NCI-H526 treated with DMSO at 0.1 percent for 48 hours (cell line): ENCODE data around the gene RALGPS2.

ENCODE experiments used
- DNase-seq: peaks from one replicate; lab custom pipeline; 2025; lab: John Stamatoyannopoulos, UW

Gene RALGPS2

DNA sequence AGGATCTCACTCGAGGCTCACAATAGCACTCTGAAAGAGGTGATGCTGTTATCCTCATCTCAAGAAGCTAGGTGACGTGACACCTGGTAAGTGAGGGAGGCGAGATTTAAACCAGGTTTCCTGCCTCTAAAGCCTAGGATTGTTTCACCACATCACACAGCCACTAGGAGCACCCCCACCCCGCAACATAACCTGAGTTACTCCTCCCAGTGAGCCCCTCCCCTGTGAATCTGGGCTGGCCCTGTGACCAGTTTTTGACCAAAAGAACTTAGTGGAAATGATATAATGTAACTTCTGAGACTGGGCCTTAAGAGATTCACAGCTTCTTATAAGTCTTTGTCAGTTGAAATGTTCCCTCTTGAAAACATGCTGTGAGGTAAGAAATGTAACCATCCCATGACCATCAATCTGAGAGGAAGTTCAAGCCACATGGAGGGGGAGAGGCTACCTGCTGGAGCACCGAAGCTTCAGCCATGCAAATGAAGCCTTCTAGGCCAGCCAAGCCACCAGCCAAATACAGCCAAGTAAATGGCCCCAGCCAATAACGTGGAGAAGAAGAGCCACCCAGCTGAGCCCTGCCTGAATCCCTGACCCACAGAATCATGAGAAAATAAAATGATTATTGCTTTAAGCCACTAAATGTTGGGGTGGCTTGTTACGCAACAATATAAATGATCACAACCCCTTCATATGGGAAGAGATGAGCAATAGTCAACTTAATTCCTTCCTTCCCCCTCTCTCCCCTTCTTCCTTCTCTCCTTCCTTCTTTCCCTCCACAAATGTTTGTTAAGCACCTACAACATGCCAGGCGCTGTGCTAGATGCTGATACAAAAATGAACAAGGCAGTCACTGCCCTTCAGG is 239.7 kb downstream of the RALGPS2 start:
- DNase-seq, result no peak

- no peak for DNase-seq
Observed at GRCh38 chr1:178966312-178966711, 241.3 kb downstream of the RALGPS2 start.

- no peak for DNase-seq
Observed at GRCh38 chr1:178969226-178969987, 244.4 kb downstream of the RALGPS2 start.

DNA sequence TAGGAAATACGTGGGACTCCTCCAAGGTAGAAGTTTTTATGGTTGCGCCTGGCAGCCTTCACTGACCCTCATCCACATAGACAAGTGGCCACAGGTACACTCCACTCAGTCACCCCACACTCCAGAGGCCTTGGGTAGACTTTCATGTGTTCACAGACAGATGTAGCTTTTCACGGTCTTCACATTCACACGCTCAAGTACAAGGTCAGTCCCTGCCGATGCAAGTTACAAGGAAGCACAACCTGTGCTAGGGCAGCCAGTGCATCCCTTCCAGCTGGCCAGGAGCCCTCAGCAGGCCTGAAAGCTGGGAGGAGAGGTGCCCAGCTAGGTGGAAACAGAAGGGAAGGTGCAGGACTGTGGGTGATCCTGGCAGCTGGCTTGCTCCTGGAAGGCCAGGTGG is 245.1 kb downstream of the RALGPS2 start:
- DNase-seq, result no peak
